GM19351 (cell line): ENCODE results near the gene GLS2.
"Not testable (repeated sequence)": the region's sequence is repeated elsewhere in the genome, so short reads cannot be mapped to it uniquely, and the experiment has no call there.

Experiments
- ATAC-seq: cut with Tn5 transposase; IDR thresholded peaks from one replicate; pipeline ENCODE4 v1.9.1; 2021; ENCODE audit warnings: mild to moderate bottlenecking, moderate library complexity; ENCODE audit not compliant: unreplicated experiment

The GLS2 gene

DNA sequence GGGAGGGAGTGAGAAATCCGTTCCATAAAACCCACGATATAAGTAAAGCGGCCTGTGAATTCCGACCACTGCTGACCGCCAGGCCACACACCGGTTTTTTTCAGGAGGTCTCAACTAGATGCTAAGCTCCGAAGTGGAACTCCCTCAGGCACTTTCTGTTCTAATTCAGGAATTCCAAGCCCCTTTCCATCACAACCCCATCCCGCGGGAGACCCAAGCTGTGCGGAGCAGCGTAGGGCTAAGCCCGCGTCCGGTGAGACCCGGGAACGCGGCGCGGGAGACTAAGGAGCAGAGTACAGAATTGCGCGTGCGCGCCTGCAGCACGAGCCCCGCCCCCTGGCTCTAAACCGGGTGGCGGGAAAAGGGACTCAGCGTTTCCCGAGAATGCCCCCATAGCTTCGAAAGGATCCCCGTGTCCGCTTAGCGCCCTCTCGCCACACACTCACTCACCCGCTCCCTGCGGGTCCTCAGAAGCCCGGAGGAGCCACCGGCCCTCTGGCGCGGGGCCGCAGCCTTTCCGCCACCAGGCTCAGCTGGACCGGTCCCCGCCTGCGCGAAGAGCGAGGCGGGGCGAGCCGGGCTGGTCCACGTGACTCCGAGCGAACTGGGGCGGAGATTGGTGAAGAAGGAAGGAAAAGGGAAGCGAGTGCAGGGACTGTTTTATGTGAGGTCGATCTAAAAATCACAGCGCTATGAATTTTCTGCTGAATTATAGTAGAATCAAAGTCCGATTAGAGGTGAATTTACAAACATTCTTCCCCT, 38.9 kb downstream of the GLS2 start, which contains the start of gene TIMELESS:
TSS of gene TIMELESS (minus strand) at position 567 of the 762 bp plus-strand sequence. CDS start 15,256 bp downstream, outside the sequence.
- peak; percentile 94 for ATAC-seq

DNA sequence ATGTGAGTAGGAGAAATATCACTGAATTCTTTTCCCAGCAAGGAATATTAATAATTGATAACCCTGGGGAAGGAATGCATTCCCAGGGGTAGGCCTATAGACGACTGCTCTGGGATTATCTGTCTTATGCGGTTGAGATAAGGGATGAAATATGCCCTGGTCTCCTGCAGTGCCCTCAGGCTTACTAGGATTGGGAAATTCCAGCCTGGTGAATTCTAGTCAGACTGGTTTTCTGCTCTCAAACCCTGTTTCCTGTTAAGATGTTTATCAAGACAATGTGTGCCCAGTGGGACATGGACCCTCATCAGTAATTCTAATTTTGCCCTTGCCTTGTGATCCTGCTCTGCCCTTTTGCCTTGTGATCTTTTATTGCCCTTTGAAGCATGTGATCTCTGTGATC, 44.8 kb downstream of the GLS2 start:
- ATAC-seq, result not testable (repeated sequence)

DNA sequence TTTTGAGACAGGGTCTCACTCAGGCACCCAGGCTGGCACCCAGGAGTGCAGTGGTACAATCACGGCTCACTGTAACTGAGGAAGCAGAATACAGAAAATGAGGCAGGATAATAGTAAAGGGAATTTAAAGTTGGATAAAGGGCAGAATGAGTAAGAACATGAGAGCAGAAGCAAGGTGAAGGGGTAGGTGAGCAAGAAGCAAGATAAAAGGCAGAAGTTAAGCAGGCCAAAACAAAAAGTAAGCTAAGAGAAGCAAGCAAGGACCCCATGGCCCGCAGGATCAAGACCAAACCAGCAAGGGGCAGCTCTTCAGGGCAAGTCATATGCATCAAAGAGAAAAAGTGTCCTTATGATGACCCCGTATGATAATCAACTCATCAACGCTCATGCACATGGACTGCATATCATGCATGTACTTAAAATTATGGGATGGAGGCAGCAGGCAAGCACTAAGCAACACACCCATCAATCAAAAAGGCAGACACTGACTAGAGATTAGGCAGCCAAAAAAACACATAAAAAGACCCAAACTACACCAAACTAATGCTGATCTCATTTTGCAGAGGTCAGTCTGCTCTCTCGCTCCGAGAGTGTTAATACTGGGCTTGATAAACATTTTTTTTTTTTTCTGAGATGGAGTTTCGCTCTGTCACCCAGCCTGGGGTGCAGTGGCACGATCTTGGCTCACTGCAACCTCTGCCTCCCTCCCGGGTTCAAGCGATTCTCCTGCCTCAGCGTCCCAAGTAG, 50.4 kb downstream of the GLS2 start:
- ATAC-seq, result no peak

DNA sequence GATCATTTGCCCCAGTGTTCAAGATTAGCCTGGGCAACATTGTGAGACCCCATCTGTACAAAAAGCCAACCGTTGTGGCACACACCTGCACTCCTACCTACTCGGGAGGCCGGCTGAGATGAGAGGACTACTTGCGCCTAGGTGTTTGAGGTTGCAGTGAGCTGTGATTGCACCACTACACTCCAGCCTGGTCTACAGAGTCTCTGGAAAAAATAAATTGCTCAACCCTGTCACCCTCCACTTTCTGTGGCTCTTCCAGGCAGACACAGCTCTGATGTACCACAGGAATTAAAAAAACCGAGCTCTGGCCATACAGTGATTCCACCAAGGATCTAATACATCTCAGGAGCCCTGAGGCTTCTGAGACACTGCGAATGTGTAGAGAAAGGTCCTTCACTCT, 53.1 kb downstream of the GLS2 start:
- no peak for ATAC-seq

DNA sequence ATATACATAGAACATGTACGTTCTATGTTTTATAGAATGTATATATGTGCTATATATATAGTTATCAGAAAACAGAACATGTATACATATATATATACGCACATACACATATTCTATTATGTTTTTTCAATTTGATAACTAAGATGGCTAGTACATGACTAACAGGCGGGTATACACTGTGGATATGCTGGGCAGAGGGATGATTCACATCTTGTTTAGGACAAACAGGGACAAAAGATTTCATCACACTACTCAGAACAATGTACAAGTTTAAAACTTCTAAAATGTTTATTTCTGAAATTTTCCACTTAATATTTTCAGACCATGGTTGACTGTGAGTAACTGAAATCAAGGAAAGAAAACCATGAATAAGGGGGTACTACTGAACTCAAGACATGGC, 56.1 kb downstream of the GLS2 start:
- ATAC-seq, result no peak

DNA sequence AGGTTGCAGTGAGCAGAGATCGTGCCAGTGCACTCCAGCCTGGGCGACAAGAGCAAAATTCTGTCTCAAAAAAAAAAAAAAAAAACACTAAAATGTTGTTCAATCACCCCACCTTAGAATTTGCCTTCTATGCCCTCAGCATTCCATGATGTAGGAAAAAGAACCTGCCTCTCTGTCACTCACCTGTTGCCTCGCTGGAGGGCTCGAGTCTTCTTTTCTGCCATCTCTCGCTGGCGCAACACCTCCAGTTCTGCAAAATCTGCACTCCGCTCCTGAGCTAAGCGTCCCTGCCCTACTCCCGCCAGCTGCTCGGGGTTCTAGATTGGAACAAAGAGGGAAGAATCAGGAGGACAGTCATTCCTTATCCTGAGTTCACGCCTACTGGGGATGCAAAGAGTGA, 56.7 kb downstream of the GLS2 start:
- ATAC-seq, result no peak

DNA sequence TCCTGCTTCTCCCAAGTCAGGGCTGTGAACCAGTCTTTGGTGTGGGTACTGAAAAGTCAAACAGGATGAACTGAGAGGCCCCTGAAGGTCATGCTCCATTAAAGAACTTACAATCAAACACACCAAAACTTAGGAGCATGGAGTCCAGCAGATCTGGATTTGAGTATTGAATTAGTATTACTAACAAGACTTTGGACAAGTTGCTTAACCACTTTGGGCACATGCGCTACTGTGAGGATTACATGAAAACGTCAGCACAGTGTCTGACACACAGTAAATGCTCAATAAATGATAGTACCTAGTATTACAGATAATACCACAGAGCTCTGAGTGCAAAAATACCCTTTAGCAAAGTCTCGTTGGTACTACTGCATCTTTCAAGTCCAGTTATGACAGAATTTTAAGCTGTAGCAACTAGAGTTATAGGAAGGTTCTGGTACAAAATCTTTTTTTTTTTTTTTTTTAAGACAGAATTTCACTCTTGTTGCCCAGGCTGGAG, 62.0 kb downstream of the GLS2 start:
- ATAC-seq, result no peak

DNA sequence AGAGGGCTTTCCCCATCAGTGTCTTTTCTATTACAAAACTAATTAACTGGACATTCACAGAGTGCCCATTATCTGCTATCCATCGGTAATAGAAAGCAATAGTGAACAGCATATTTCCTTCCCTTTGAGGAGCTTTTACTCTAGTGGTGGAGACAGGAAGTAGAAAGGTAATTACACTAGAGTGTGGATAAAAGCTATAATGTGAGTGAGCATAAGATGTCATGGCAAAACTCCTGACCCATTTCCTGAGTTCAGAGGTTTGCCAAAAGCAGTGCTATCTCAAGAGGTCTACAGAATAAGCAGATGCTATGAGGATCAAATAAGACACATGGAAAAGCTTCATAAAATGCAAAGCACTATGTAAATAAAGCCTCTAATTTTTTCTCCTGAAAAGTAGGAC, 62.8 kb downstream of the GLS2 start:
- no peak for ATAC-seq
